Effector CD8-positive, alpha-beta T cell (primary cell): ENCODE results near the gene MSI2.

Experiments used
- DNase-seq: peaks from one replicate; lab custom pipeline; 2025; lab: John Stamatoyannopoulos, UW

MSI2 gene

DNA sequence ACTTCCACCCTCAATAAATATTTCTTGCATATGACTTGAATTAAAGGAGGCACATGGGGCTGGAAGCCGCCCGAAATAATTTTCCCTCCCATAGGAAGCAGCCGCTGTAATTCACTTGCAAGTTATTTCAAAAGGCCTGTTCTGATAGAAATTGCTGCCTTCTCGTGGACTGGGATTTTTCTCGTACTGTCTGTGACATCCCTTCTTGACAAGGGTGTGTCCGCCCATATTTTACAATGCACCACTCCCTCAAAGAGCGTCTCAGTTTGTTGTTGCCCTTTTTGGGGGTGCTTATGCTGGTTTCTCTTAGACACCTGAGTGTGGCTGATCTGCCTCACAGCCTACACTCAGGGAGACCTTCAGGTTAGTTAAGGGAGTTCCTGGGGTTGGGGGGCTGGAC is 160.0 kb downstream of the MSI2 start:
- no peak for DNase-seq

DNA sequence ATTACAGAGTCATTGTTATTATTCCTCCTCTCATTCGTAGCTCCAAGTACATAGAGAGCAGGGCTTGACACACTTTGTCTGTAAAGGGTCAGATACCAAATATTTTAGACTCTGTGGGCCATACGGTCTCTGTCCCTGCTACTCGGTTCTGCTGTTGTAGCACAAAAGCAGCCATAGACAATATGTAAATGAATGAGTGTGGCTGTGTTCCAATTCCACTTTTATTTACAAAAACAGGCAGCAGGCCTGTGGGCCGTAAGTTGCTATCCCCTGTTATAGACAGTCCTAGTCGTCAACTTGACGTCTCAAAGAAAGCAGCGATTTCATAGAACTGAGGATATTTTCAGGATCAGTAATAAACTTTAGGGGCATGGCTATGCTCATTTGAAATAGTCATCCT is 161.6 kb downstream of the MSI2 start:
- no peak for DNase-seq

DNA sequence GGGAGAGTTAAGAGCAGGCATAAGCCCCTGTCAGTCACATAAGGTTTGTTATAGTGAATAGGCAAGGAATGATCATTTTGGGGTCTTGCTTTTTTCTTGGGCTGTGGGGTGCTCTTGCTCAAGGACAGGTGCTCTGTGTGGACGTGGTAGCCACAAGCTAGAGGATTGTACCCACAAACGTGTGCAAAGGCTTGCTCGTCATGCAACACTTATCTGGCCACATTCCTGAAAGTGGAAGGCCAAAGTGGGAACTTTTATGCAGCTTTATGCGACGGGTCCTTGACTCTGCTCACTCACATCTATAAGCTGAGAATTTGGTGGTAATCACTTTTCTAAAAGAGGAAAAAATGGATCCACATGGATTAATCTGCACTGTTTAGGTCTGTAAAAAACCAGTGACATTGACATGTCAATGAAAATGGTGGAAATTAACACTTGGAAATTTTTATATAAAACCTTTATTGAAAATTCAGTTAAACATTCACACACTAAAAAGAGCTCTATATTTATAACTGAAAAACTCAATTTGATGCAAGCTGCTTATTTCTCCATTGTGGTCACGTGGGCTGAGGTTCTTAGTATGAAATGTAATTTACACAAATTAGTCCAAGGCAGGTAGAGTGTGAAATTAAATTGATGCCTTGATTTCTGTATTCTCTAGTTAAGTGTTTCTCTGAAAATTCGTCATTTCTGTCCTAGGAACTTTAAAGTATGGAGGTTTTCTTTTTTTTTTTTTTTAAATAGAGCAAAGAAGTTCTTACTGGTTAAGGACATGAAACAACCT is 162.3 kb downstream of the MSI2 start:
- DNase-seq = no peak

DNA sequence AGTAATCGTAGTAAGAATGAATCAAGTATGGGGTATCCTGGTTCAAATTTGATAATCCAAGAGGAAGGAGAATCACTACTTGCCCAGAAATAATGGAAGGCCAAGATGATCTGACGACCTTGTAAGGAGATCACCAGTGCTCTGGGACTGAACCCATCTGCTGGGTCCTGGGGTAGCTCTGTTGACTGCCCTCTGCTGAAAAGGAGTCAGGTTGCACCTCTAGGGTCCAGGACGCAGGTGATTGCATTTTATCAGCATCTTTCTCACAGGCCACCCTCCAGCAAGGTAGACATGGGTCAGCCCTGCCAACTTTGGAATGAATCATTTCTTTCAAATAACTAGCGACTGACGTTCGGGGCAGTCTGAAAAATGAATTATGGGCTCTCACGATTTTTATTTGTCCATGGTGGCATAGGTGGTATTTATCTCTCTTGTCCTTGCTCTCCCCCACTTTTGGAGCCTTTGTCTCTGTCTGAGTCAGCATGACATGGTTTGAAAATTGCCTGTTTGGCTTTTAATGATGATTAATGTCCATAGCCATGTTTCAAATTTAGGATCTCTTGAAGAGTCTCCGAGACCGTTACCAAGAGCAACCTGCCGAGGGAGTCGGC is 163.7 kb downstream of the MSI2 start:
- no peak for DNase-seq

DNA sequence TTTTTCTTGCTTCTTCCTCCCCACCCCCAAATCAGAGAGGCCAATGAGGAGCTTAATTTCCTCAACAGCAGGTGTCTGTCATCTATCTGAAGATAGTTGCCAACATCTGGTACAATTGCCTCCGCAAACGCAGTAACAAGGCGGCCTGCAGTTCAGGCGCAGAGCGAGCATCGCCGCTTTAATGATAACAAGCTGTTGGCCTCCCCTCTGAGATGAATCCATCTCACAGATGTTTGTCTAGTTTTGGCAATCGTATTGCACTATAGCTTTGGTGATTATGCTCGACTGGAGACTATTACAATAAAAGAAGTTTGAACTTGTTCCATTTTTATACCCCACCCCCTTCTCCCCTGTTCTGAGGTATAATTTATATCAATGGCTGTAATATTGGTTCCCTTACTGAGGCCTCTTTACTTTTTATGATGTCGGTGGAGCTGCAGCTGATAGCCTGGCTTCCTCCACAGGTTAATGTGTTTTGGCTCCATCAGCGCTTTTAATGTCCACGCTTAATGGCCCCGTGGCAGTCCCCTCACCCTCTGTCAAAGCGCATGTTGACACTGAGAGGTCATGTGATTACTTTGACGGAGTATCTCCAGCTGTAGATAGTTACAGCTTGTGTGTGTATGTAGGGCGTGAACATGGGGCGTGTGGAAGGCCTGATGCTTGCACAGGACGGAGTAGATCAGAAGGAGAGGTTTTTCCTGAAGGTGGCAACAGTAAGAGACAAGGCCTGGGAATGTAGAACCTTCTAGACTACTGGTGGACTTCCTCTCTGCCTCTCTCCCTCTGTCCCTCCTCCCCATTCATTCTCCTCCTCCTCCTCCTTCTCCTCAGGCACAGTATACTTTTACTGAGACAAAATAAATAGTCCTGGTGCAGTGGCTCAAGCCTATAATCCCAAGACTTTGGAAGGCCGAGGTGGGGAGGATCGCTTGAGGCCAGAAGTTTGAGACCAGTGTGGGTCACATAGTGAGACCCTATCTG is 164.7 kb downstream of the MSI2 start:
- no peak for DNase-seq

DNA sequence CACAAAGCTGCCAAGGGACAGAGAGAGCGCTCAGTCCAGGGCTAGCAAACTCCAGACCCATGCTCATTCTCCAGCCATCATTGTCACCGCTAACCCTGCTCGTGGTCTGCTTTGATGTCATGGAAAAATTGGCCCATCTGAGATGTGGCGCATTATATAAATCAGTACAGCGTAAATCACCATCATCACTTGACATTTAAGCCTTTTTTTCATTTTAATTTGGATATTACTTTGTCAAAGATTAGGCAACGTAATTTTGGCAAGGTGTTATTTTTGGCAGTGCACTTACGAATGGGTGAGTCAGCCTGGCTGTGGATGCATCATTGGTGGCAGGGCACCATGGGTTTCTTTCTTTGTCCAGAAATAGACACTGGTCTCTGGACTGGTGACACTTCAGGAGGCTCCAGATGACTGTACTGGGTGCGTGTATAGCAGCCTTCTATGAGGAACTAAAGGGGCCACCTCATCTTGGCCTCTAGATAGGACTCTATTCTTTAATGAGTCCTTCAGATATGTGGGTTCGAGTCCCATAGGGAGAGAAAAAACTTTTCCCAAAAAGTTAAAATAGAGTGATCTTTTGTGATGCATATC is 166.3 kb downstream of the MSI2 start:
- no peak for DNase-seq

DNA sequence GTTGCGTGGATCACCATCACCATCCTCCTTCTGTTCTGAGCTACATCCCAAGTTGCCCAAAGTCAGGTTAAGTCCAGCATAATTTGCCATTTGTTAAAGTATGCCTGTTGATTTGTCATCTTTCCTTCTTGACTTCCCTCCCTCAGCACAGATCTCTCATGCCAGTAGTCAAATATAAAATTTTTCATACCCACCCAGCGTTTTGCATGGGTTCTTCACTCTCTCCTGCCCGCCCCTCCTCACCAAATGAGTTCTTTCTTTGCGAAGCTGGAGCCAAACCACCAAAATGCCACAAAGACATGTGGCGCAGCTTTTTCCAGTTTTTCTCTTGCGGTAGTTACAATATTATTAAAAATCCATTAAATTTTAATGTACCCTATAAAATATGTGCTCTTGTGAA is 167.2 kb downstream of the MSI2 start:
- no peak for DNase-seq

DNA sequence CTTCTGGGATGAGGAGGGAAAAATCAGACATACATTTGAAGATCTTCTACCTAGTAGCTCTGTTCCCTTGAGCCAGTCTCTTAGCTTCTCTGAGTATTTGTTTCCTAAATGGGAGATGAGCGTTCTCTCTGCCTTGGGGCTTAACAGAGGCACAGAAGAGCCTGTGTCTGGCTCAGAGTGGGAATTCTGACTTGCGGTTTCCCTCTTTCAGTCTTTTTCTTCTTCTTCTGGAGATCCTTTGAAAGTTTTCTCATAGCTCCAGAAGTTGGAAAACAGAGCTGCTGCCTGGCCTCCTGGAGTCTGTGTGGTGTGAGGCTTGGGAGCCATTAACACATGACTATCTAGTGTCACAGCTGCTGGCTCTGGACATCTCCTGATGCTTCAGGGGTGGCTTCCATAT is 167.9 kb downstream of the MSI2 start:
- no peak for DNase-seq

DNA sequence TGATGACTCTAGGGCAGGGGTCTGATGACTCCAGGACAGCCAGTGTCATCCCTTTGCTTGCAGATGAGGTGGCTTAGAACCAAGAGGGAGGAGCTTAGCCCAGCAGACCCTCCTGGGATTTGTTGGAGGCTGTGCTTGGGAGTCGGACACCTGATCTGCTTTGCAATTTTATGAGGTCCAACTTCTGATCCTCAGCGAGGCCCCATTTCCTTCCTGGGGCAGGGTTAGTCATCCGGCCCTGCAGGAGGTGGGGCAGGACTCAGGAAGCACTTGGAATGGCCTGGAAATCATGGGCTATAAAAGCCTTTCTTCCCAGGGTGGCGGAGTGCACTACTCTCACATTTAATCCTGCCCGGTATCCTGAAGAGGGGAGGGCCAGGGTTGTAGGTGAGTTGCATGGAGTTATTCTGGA is 168.5 kb downstream of the MSI2 start:
- DNase-seq = no peak

DNA sequence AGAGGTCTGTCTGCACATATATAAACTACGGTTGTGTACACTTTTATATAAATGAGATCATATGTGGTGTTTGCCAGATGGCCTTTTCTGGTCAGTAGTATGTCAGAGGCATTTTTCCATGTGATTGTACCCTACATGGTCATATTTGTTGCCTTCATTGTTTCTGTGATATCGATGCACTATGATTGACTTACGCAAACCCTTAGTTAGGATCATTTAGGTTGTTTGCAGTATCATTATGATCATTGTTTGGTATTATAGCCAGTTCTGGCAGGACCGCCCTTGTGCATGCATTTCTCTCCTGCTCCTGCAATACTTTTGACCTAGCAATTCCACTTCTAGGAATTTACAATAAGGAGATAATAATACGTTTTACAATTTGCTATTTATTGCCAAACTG is 169.1 kb downstream of the MSI2 start:
- no peak for DNase-seq

DNA sequence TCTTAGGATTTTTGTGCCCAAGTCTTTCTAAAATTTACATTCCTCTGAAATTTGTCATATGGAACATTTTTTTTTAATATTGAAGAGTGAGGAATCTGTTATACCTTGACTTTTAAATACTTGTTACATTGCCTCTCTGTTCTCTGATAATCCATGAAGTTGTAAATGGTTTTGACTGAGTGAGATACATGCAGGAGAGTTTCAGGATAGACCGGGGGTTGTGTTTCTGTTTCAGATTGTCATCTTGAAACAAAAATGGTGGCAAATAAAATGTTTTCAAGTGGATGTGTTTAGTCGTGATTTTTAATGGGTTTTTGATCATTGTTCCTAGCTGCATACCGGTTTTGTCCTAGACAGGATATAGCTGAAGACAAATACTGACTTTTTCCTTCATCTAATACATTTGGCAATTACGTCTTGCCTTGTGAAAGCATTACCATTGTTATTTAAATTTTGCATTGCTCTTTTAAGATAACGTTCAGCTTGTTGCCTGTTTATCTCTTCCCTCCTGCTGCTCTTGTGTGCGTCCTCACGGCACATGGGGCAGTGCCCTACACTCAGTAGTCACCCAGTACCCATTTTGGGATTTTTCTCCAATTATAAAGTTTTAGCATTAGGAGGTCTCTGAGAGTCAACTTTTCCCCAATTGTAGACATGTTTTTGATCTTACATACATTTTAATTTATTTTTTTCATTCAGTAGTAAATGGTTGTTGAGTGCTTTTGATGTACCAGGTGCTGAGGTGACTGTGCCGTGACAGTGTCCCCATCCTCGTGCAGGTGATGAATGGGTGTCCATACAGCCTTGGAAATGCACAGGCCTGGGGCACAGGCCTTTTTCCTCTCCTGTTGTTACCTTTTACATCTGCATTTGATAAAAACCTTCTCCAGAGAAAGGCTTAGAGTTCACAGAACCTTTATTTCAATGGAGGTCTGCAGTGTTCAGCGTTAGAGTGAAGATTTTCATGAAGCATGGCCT is 169.9 kb downstream of the MSI2 start:
- DNase-seq = no peak

DNA sequence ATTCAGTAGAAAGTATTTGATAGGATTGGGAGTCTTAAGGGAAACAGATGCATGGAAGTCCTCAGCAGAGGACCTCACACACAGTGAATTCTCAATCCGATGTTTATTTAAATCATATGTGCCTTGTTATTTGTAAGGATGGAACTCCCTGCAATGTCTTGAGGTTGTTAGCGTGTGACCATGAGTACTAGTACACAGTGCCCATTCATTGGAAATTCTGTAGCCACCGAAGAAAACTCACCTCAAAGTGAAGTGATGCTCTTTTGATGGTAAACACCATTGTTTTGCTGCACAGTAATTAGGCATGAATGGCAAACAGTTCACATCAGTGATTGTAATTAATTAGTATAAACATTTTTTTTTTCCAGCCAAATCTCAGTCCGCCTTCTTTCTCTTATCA is 173.6 kb downstream of the MSI2 start:
- DNase-seq = no peak

DNA sequence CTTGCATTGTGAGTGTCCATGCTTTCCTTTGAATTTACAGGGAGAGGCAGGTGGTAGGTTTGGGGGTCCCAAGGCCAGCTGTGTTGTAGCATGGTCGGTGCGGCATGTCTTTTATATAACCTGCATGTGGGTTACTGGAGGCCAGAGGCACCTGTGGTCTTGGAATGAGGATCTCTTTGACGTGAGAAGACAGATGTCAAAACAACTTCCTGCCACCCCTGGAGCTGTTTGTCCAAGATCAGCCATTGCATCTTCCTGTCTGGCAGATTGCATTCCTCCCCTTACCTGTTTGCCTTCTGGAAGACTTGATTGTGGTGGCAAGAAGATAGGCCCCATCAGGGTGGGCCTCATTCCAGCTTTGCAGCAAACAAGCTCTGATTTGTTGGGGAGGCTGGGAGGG is 175.1 kb downstream of the MSI2 start:
- DNase-seq = no peak

DNA sequence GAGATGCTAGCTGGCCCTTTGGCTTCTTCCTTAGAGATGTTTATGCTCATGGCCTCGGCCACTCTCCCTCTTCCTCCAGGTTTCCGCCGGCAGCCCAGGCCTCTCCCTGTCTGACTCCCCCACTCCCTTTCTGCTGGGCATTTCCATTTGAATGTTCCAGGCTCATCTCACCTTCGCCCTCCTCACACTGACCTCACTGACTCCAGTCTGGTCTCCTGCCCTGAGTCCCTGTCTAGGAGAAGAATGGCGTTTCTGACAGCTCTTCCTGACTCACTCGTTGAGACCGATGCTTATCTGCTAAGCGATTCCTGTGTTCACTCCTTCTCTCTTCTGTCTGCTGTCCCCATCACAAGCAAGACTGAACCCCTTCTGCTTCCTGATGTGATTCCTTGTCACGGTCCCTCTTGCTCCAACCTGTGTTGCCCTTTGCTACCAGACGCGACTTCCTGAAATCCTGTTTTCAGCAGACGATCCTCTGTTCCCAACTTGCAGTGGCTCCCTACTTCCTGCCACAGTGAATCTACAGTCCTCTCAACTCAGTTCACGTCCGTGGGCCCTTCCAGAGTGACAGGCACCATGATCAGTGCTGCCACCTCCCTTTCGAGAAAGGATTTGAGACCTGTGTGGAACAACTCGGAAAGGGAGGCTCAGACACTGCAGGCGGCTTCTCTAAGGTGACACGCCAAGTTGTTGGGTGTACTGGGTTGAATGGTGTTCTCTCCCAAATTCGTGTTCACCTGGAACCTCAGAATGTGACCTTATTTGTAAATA is 176.4 kb downstream of the MSI2 start:
- no peak for DNase-seq

DNA sequence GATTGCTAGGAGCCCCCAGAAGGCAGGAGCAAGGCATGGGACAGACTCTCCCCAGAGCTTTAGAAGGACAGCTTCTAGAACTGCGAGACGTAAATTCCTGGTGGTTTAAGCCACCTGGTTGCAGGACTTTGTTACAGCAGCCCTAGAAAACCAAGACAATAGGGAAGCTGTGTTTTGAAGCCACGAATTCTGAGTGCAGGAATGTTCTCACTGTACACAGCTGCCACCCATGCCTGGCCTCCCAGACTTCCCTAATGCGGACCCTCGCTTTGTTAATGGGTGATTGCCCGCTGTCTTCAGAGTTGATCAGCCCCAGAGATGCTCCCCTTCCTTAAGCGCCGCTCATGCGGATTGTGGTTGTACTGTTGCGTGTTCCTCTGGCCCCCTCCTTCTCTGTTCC is 177.1 kb downstream of the MSI2 start:
- no peak for DNase-seq

DNA sequence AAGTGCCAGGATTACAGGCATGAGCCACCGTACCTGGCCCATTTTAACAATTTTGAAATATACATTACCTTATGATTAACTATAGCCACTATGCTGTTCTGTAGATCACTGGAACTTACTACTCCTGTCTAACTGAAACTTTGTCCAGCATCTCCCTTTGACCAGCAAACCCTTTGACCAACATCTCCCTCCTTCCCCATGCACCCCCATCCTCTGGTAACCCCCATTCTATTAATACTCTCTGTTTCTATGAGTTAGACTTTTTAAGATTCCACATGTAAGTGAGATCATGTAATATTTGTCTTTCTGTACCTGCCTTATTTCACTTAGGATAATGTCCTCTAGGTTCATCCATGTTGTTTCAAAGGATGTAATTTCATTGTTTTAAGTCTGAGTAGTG is 178.0 kb downstream of the MSI2 start:
- no peak for DNase-seq

DNA sequence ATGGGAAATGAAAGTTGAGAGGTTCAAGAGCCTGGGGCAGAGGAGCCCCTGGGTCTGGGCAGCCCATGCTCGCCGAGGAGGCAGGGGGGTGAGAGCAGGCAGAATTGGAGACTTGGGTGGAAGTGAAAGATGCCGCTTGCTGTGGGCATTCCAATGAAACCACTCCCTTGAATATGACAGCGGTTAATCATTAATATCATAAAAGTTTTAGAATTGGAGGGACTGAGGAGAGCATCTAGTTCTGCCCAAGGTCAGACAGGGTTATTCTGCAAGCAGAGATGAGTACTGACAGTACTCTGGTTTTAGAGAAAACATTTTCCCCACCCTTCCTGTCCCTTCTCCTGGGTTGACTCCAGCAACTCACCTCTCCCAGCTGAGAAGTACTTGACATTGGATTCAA is 180.2 kb downstream of the MSI2 start:
- DNase-seq = no peak

DNA sequence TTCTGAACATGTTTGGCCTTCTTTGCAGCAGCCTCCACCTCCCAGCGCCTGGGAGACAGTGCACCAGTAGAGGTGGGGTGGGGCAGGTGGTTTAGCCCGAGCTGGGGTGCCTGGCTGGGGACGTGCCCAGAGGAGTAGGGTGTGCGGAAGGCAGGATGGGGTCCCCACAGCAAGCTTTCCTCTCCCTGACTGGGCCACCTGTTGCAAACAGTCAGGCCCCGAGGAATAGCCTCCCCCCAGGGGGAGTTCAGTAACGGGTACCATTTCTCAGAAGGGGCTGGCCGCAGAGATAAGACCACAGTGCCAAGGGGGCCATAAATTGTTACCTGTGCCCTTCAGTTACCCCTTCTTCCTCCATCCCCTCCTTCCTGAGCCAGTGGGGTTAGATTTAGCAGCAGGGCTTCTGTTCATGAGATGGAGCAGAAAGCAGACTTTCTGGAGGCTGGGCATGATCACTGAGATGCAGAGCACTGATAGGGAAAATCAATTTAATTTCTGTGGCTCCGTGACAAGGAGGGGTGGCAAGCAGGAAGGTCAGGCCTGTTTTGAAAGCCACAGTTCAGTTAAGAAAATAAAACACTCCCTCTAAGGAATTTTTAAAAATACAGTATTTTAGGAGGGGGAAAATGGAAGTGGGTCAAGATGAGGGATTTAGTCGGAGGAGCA is 181.9 kb downstream of the MSI2 start:
- no peak for DNase-seq

DNA sequence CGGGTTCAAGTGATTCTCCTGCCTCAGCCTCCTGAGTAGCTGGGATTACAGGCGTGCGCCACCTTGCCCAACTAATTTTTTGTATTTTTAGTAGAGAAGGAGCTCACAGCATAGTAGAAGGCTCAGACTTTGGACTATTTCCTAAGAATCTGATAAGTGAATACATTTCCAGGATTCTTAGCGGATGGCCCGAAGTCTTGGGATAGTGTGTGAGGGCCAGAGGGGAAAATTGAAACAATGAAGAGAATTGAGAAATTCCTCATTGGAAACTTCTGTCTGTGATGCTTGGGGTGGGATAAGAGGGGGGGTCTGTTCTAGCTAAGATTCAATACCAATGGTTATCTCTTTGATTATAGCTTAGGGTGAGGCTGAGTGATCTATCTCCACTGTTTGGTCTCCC is 183.3 kb downstream of the MSI2 start:
- no peak for DNase-seq
